HS-27A (cell line): ENCODE measurements around the gene OPCML.

Experiments used
- DNase-seq: peaks from one replicate; pipeline ENCODE4 v3.0.0-alpha.2; 2012; ENCODE audit warnings: low read depth, missing footprints

OPCML gene

GRCh38 chr11:133291780-133292179 is 240.5 kb downstream of the OPCML start:
- DNase-seq = no peak

DNA sequence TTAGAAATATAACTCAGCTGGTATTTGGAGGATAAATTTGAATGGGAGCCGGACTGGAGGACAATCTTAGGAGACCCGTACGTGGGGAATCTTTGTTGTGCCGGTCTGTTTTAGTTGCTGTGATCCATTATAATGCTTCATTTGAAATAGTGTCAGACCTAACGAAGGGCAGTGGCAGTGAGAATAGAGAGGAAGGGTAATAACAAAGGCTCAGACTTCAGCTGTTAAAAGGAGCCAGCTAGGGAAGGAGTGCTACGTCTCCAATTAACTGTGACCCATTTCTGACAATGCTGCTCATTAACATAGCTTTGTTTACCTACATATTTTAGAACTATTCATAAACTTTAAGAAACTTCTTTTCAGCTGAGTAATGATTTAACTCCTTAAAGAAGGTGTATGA is 246.9 kb downstream of the OPCML start:
- DNase-seq = no peak

- DNase-seq = no peak
Observed at GRCh38 chr11:133284156-133284555, 248.1 kb downstream of the OPCML start.

DNA sequence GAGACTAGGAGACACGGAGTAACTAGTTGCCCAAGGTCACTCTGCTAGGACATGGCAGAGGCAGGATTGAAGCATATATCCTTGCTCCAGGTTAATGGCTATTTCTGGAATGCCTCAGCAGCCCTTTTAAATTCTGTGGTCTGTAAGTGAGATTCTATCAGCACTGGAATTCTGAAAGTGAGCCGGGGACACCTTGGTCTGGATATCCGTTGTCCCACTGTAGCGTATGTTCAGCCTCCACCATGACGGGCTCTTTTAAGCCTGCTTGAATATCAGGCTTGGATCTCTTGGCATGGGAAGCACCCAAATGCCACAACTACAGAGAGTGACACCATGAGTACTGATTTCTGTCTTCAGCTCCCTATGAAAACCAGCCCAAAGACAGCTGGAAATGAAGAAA is 254.4 kb downstream of the OPCML start:
- no peak for DNase-seq

DNA sequence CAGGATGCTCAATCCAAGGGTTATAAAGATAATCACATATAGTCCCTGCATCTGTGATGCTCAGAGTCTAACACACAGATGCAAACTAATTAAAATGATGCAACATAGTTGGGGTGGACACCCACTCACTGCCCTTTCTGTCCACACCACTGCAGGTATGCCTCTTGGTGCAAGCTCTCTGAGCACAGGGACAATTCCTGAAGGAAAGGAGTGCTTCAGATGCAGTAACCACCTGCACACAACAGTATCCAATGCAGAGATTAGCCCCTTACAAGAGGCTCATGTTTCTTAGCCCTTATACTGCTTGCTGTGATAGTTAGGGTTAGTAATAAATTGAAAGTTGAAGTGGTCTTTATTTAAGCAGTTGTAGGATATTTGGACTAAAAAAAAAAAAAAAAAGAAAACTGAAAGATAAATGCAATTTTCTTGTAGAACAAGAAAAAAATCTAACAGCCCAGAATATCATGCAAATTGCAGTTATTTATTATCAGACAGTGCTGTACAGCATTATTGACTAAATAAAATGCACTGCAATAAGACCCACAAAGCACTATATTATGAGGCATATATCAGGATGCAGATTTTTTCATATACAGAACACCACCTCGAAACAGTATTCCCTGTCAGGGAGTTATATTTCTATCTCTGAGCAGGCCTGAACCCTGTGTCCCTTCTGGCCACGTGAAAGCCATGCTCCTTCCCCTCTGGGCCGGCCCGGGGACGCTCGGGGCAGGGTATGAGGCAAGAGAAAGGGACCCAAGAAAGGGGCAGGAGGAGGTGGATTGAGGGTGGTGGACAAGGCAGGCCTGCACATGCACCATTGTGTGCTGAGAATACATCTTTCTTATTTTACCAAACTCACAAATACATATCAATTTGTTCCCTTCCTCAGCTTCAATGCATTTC is 260.2 kb downstream of the OPCML start:
- DNase-seq = no peak

GRCh38 chr11:133271206-133271605 is 261.1 kb downstream of the OPCML start:
- no peak for DNase-seq

GRCh38 chr11:133269267-133269666 is 263.0 kb downstream of the OPCML start:
- no peak for DNase-seq

DNA sequence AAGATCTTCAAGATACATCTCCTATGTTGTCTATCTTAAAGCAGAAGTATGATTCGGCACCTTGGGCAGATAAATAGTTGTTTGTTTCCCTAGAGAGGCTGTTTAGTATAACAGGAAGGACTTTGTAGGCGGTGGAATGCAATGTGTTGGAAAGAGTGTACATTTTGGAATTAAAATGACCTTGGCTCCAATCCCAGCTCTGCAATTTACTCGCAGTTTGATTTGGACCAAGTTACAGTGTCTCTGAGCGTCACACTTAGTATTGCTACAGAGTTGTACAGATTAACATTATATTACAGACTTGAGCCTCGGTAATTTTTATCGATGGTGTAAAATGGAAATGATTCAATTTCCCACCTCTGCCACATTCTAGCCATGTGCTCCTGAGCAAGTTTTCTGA is 265.3 kb downstream of the OPCML start:
- no peak for DNase-seq

GRCh38 chr11:133265530-133266035 is 266.7 kb downstream of the OPCML start:
- DNase-seq = no peak

- no peak for DNase-seq
Observed at GRCh38 chr11:133263332-133263731, 269.0 kb downstream of the OPCML start.

- no peak for DNase-seq
Observed at GRCh38 chr11:133258751-133259150, 273.6 kb downstream of the OPCML start.

DNA sequence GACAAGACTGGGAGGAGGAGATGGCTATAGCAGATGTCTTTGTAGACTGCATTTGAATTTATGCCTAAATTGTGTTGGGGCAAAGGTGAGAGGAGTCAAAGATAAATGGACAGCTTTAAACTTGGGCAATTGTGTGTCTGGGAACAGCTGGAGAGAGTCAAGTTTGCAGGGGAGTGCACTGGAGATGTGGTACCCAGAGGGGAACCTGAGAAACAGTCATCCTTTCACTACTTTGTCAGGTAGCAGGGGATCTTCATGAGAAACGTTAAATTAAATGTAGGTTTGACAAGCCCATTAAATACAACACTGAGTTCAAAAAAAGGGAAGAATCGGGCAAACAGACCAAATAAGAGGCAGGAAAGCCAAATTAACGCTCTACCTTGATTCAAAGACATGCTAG is 277.7 kb downstream of the OPCML start:
- DNase-seq = no peak

- DNase-seq = no peak
Observed at GRCh38 chr11:133253570-133253969, 278.7 kb downstream of the OPCML start.

DNA sequence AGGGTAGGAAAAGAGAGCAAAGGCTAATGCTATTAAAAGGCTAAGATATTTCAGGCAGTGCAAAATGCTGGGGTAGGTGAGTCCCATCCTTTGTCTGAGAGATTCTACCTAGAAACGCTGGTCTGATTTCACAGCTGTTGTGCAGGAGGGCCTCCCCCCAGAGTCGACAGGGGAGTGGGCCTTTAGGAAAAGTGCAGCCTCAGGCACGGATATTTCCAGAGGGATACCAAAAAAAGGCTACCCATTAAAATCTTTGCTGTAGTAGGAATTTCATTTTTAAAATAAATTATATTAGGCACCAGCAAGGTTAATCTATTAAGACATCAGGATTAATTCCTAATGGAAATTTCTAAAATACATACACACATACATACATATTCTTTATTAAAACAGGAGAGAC is 280.5 kb downstream of the OPCML start:
- DNase-seq = no peak

DNA sequence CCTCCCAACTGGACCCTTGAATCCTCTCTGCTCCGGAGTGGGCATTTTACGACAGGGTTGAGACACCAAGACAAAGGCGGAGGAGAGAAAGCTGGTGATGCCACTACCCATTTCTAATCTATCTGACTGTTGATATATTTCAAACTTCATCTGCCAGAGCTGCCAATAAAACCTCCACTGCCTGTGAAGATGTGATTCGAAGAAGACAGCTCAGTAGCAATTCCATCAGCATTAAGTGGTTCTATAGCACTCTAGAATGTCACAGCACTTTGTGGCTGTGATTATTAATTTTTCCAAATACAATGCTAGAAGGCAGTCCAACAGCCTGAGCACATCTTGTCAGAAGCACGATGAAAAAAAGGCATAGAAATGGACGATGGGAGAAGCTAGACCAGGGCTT is 282.8 kb downstream of the OPCML start:
- DNase-seq = no peak

- no peak for DNase-seq
Observed at GRCh38 chr11:133249065-133249464, 283.2 kb downstream of the OPCML start.

DNA sequence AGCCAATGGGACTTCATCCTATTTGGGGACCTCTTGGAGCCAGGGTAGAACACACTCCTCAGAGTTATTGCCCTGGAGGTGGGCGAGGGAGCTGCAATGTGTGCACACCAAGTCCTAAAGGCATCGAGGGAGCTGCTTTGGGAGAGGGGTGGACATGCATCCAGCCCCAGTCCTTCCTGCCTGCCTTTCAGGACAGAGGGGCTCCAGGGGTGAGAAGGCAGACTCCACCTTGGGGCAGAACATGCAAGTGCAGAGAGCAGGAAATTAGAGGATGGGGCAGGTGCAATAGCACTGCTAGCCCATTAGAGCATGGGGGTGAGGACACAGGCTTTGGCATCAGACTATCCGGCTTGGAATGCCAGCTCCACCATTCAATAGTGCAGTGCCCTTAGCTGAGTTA is 288.5 kb downstream of the OPCML start:
- no peak for DNase-seq

- DNase-seq = no peak
Observed at GRCh38 chr11:133240908-133241655, 291.2 kb downstream of the OPCML start.

DNA sequence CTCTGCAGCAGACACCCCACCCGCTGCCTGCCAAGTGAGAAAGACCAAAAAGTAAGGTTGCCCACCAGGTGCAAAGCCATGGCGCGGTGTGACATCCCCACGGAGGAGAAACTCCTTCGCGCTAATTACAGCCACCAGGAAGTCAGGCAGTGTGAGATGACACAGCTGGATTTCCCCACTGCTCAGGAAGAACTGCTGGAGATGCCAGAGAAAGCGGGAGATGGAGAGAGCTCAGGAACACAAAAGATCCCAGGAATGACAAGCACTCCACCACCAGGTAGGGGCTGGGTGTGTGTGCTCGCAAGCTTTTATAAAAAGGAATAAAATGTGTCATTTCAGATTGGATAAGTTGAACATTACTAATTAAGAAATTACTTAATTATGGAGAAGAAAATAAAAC is 292.7 kb downstream of the OPCML start:
- no peak for DNase-seq

DNA sequence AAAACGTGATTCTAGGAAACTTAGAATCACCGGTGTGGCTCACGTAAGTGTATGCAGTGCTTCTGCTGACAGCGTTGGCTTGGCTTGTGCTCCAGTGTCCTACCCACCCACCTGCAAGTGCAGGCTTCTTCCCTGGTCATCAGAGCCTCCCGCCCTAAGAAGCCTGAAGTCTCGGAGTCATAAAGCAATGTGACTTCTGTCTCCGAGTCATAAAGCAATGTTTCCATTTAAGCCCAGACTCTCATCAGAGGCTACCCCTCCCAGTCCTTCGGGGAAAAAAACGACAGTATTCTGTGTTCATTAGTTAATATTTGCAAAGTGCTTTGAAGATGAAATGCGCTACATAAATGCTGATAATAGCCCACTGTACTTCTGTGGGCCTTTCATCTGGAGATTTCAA is 293.8 kb downstream of the OPCML start:
- DNase-seq = no peak

- no peak for DNase-seq
Observed at GRCh38 chr11:133238027-133238426, 294.3 kb downstream of the OPCML start.

GRCh38 chr11:133235381-133235780 is 296.9 kb downstream of the OPCML start:
- DNase-seq = no peak

GRCh38 chr11:133234883-133235282 is 297.4 kb downstream of the OPCML start:
- no peak for DNase-seq
